ENCODE measurements around the gene C8G.

The C8G gene

DNA sequence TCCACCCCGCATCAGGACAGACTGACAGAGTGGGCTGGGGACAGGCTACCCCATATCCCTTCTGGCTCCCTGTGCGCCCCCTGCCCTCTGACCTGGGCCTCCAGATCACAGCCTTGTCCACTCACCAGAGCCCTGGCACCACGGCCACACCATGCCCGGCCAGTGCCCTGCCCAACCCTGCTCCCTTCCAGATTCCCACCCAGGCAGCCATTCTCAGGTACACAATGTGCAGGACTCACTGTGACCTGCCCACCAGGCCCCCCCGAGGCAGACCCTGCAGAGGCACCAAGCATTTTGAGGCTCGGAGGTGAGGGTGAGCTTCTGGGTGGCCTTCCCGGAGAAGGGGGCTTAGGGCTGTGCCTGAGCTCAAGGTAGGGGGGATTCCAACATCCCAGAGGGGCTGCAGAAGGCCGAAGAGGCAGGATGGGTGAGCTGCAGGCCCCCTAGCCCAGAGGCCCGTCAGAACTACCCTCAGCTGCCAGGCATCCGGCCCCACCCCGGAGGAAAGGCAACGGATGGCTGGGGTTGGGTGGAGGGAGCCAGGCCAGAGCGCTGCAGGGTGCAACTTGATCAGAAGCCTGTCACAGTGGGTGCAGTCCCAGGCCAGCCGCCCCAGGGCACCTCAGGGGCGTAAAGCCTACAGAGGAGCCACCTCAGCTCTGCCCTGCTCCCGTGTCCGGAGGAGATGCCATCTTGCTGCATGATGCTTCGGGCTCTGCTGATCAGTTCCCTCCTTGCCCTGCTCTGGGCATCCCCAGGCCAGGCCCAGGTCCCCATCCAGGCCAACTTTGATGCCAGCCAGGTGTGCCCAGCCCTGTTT lies 37.4 kb downstream of the C8G start, which contains the start of gene LCNL1:
LCNL1 (plus strand) TSS at position 762 of the 820 bp plus-strand sequence. CDS start 594 bp downstream, outside the sequence.
- DNase-seq (ENCODE audit: low read depth in 2 of 2): no peak

DNA sequence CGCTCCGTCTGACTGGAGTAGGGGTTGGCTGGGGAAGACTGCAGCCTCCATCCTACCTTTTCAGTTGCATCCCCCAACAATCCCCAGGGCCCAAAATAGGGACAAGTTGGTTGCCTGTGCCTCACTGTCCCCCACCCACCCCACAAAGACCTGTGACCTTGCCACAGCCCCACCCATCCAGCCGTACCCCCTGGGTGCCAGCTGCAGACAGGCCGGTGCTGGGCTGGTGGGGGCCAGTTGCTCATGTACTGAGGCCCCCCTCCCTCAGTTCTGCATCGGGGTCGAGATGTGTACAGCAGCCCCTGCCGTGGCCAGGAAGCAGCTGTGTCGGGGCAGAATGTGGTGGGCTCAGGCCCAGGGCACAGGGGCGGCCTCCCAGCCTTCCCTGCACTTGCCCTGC lies 38.1 kb downstream of the C8G start:
- no peak for DNase-seq (ENCODE audit: low read depth in 2 of 2)

DNA sequence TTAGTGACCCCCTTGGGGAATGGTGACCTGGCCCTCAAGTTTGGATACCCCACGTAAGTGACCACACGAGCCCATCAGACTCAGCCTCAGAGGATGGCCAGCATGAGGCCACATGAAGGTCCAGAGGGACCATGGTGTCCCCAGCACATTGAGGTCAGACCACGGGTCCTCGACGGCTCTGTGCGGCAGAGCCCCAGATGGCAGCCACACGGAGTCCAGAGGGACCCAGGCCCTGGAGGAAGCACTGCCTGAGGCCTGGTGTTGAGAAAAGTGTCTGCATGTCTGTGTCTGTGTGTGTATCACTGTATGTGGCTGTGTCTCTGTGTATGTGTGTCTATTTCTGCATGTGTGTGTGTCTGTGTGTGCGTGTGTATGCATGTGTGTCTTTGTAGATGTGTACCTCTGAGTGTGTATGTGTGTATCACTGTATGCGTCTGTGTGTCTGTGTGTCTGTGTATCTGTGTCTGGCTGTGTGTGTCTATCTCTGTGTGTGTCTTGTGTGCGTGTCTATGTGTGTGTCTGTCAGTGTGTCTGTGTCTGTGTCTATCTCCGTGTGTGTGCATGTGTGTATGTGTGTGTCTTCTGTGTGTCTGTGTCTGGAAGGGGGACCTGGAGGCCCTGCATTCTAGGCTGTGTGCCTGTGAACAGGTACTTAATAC lies 38.7 kb downstream of the C8G start:
- DNase-seq (ENCODE audit: low read depth in 2 of 2): no peak

DNA sequence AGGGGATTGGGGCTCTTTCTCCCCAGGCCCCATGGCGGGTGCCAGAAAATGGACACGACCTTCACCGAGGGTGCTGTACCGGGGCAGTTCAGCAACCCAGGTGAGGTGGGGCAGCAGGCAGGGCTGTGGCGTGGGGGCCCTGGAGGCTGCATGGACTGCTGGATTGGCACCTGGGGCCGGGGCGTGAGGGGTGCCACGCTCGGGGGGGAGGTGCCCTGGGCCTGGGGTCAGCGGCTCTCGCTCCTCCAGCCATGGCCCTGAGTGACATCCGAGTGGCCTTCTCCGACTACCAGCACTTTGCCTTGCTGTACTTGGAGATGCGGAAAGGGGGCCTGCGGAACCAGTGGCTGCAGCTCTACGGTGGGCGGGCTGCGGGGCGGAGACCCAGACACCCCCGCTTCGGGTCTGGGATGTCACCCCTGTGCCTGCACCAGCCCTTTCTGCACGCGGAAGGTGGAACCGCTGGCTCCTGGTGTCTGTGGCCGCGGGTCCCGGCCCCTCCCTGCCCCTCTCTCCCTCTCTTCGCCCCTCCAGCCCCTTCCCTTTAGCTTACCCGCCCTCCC lies 39.5 kb downstream of the C8G start:
- DNase-seq (ENCODE audit: low read depth in 2 of 2): no peak

DNA sequence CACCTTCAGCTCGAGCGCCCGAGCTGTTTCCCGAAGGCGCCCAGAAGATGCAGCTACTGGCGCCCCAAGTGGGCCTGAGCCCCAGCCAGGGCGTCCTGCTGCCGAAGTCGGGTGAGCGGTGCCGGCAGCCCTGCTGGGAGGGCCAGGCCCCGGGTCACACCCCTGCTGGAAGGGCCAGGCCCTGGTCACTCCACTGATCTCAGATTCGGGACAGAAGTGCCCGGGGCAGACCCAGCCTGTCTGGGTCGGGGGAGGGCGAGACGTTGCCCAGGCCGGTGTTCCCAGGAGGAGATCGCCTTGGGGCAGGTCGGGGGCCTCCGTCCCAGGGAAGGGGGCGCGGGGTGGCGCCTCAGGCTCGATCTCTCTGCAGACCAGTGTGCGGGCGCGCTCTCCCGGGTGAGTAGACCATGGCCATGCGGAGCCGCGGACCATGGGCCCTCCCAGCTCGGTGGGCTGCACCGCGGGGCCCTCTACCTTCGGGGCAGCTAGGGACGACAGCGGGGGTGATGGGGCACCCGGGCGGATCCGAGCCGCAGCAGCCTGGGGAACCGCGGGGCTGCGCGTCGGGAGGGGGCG lies 40.1 kb downstream of the C8G start:
- DNase-seq (ENCODE audit: low read depth in 2 of 2): no peak

DNA sequence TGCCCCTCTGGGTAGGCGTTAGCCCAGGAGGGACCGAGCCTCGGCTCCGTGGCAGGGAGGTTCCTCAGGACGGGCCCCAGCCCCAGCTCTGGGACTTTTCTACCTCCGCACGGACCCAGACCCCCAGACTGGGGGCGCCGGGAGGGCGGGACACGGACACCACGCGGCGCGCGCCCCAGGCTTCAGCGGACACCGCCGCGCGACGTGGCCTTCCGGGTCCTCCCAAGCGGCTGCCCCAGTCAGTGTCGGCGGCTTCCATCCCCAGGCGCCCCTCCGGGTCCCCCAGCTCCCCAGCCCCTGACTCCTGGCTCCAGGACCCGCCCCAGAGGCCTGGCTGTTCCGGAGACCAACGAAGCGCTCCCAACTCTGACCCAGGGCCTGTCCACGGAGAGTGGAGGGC lies 40.8 kb downstream of the C8G start:
- no peak for DNase-seq (ENCODE audit: low read depth in 2 of 2)

DNA sequence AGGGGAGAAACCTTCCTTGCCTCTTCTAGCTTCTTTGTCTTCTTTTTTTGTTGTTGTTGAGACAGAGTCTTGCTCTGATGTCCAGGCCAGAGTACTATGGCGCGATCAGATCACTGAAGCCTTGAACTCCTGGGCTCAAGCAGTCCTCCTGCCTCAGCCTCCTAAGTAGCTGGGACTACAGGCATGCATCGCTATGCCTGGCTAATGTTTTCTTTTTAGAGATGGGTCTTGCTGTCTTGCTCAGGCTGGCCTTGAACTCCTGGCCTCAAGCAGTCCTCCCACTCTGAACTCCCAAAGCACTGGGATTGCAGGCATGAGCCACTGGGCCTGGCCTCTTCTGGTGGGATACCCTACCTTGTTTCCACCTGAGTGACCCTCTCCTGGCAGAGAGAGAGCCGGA lies 43.8 kb downstream of the C8G start:
- no peak for DNase-seq (ENCODE audit: low read depth in 2 of 2)

DNA sequence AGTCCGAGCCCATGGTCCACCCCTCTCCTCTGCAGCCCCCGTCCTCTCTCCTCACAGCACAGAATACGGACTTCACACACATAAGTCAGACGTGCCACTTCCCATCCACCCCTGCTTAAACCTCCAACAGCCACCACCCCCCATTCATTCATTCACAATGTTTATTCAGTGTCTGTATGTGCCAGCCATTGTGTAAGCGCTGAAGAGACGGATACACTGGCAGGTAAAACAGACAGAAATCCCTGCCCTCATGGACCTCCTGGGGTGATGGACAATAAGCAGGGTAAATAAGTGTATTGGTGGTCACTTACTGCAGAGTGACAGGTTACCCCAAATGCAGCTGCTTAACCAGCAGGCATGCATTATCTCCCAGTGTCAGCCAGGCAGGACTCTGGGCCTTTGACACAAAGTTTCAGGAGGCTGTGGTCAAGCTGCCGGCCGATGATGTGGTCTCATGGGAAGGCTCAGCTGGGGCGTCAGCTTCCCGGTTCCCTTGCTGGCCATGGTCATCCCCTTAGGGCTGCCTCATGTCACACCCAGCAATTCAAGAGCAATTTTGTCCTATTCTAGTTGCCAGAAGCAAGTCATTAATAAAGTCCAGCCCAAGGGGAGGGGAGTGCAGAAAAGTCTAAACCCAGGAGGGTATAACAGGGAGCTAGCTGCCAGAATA lies 45.3 kb downstream of the C8G start:
- no peak for DNase-seq (ENCODE audit: low read depth in 2 of 2)

DNA sequence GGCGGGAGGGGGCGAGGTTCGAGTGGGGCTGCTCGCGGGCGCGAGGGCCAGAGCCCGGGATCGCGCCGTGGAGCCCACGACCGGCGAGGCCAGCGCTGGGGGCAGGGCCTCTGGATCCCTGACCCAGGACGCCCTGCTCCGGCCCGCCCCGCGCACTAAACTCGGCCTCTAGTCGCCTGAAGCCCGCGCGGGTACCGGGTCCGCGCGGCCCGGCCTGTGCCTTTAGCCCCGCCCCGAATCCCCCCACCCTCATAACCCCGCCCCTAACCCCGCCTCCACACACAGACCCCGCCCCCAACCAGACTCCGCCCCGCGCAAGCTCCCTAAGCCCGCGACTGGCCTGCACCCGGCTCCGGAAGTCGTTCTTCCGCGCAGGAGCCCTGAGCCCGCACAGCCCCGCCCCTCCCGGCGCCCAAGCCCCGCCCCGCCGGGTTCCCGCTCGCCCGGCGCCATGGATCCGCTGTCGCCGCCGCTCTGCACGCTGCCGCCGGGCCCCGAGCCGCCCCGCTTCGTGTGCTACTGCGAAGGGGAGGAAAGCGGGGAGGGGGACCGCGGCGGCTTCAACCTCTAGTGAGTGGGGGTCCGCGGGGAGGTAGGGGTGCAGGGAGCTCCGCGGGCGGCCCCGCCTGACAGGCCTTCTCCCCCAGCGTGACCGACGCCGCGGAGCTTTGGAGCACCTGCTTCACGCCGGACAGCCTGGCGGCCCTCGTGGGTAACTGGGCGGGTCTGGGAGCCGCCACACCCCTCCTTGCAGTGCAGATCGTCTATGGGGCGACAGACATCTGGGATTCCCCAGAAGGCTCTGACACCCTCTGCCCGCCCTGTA lies 47.2 kb downstream of the C8G start, which contains the start of gene PAXX:
PAXX (plus strand) TSS at position 430 of the 826 bp plus-strand sequence; CDS start at position 452, 22 bp downstream.
- DNase-seq (ENCODE audit: low read depth in 2 of 2): peak; percentile 90 to 96

DNA sequence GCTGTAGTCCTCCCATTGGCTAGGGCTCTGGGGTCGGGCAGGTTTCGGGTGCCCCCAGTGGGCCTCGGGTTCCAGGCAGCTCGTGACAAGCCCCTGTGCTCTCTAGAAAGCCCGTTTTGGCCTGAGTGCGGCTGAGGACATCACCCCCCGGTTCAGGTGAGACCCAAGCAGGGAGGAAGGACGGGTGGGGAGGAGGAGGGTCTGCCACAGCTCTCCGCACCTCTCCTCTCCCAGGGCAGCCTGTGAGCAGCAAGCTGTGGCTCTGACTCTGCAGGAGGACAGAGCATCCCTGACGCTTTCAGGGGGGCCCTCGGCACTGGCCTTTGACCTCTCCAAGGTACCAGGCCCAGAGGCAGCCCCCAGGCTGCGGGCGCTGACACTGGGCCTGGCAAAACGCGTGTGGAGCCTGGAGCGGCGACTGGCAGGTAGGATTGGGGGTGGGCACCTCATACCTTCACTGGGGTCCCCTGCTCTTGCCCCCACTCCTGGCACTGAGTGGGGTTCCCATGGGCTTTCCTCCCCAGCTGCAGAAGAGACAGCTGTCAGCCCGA lies 47.9 kb downstream of the C8G start:
- DNase-seq (ENCODE audit: low read depth in 2 of 2): no peak

DNA sequence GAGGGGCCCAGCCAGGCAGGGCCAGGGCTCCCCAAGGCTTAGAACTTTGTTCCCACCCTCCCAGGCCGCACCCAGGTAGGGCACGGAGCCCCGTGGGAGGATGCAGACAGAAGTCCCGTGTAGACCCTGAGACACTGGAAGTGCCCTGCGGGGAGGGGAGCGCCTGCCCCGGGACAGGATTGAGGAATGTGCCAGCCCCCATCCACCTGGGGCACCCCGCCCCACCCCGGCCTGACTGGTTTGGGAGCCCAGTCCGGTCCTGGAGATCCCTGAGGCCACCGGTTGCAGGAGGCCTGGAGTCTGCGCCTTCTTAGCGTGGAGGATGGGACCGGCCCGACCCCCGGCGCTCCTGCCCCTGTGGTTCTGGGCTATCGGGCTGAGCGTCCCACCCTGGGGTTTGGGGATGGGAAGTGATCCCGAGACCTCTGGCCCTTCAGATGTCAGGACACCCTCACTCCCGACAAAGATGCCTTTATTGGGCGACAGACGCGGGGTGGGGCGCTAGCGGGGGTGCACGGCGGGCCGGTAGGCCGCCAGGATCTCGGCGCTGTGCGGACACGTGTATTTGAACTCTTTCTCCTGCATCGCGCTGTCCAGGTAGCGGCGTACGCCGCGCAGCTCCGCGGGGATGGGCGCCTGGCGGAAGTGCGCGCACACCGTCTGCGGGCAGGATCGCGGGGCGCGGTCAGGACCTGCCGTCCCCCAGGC lies 49.3 kb downstream of the C8G start:
- no peak for DNase-seq (ENCODE audit: low read depth in 2 of 2)

DNA sequence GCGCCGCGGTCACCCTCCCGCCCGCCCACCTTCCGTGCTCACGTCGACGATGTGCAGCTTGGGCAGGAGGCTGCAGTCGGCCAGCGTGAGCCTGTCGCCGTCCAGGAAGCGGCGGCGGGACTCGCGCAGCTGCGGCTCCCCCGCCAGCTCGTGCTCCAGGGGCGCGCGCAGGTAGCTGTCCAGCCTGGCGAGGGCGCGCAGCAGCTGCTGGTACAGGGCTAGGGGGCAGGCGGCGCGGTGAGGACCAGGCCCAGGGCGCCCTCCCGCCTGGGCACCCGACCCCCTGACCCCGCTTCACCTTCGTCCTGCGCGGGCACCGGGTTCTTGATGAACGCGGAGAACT lies 49.8 kb downstream of the C8G start:
- DNase-seq (ENCODE audit: low read depth in 2 of 2): no peak

DNA sequence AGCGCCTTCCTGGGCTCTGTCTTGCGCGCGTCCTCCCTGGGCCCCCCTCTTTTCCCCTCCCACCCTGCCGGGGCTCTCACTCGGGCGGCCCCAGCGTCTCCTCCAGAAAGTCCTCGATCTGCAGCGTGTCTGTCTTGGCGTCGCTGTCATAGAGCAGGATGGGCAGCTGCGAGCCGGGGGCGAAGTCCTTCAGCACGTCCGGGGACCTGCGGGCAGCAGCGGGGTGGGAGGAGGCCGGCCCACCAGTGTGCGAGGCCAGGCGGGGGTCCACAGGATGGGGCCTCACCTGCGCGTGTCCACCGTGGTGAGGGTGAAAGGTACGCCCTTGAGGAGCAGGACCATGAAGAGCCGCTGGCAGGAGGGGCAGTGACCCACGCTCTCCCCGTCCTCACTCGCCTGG lies 50.3 kb downstream of the C8G start:
- DNase-seq (ENCODE audit: low read depth in 2 of 2): no peak

DNA sequence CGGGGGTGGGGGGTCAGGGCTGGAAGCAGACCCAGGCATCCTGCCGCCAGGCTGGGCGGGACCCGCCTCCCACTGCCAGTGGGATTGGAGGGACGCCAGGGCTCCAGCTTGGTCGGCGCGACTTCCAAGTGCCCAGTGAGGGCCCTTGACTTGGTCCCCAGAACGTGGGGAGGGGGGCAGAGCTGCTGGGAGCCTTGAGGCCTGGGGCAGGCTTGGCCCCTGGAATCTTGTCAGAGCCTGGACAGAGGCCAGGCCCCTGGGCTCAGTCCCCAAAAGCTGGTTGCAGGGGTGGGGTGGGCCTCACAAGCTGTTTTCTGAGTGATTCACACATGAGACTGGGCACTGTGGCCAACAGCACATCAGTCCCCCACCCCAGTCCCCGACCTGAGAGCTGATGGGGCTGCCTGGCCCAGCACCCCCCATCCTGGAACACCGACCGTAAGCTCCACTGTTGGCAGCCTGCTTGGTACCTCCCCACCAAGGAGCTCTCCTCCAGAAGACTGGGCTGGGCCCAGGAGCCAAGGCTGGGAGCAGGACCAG lies 50.8 kb downstream of the C8G start:
- DNase-seq (ENCODE audit: low read depth in 2 of 2): no peak
